ENCODE results near the gene ASXL2.

GRCh38 chr2:25905126-25905525 is 26.8 kb upstream of the ASXL2 start:
- TF ChIP-seq CREB1 (IDR thresholded peaks at IDR 0.05; ENCODE audit: low read depth) = no peak
- TF ChIP-seq TCF12 (IDR thresholded peaks at IDR 0.05; ENCODE audit: low read depth) = no peak
- TF ChIP-seq TAF1 (IDR thresholded peaks at IDR 0.05; ENCODE audit: low read depth) = no peak
- TF ChIP-seq EGR1 (IDR thresholded peaks at IDR 0.05) = no peak
- TF ChIP-seq FOXM1 (IDR thresholded peaks at IDR 0.05; ENCODE audit: borderline replicate concordance, low read depth) = no peak
- TF ChIP-seq TEAD4 (IDR thresholded peaks at IDR 0.05) = no peak
- no peak for TF ChIP-seq EP300 (IDR thresholded peaks at IDR 0.05; ENCODE audit: borderline replicate concordance)
- TF ChIP-seq RAD21 (IDR thresholded peaks at IDR 0.05; ENCODE audit: low read depth) = no peak
